ENCODE data around the gene ZBTB20. TPM values are rescaled to one million over a fixed set of nuclear protein-coding genes. Genes with fewer than 3 reads are reported as not detected.
"Not testable (repeated sequence)": the region's sequence is repeated elsewhere in the genome, so short reads cannot be mapped to it uniquely, and the experiment has no call there.

Gene ZBTB20
- total RNA-seq, 1 donor from 2014 or later, result 27.5 TPM

DNA sequence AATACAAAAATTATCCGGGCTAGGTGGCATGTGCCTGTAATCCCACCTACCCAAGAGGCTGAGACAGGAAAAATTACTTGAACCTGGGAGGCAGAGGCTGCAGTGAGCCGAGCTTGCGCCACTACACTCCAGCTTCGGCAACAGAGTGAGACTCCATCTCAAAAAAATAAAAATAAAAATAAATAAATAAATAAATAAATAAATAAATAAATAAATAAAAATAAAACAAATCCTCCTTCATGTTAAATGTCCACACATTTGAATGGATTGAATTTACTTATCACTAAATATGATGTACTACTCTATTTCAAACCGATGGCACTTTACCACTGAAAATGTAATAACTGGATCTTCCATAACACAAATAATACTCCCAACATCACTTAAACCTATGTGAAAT, 36.3 kb downstream of the ZBTB20 start:
- TF ChIP-seq, protein P1, sequence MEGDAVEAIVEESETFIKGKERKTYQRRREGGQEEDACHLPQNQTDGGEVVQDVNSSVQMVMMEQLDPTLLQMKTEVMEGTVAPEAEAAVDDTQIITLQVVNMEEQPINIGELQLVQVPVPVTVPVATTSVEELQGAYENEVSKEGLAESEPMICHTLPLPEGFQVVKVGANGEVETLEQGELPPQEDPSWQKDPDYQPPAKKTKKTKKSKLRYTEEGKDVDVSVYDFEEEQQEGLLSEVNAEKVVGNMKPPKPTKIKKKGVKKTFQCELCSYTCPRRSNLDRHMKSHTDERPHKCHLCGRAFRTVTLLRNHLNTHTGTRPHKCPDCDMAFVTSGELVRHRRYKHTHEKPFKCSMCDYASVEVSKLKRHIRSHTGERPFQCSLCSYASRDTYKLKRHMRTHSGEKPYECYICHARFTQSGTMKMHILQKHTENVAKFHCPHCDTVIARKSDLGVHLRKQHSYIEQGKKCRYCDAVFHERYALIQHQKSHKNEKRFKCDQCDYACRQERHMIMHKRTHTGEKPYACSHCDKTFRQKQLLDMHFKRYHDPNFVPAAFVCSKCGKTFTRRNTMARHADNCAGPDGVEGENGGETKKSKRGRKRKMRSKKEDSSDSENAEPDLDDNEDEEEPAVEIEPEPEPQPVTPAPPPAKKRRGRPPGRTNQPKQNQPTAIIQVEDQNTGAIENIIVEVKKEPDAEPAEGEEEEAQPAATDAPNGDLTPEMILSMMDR (IDR thresholded peaks at IDR 0.05; ENCODE audit: partially characterized antibody, unreplicated experiment), result no peak
- Mint-ChIP-seq H3K27ac (ENCODE audit: unreplicated experiment) (no peak overlapping the region), H3K4me3 (ENCODE audit: unreplicated experiment) (no peak overlapping the region)

DNA sequence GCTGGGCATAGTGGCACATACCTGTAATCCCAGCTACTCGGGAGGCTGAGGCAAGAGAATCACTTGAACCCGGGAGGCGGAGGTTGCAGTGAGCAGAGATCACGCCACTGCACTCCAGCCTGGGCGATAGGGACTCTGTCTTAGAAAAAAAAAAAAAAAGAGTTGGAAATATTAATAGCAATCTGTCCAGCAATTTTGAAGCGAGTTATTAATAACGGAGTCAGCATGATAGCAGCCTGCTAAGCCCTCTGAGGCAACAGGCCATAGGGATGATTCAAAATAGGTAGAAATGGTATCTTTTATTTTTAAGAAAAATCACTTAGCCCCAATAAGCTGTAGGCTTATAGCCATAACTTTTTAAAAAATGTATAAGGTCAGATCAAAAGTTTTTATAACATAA, 37.0 kb downstream of the ZBTB20 start:
- not testable (repeated sequence) for H3K4me1 Mint-ChIP-seq (ENCODE audit: low read depth, unreplicated experiment); H3K27ac Mint-ChIP-seq (ENCODE audit: unreplicated experiment); H3K9me3 Mint-ChIP-seq (ENCODE audit: unreplicated experiment); H3K27me3 Mint-ChIP-seq (ENCODE audit: unreplicated experiment); DNase-seq; H3K36me3 Mint-ChIP-seq (ENCODE audit: unreplicated experiment); H3K4me3 Mint-ChIP-seq (ENCODE audit: unreplicated experiment)

More for the DNA sequence above, 36.3 kb downstream of the ZBTB20 start:
- Mint-ChIP-seq H3K9me3 (ENCODE audit: unreplicated experiment) (no peaks in the 10 kb centered on the region), H3K36me3 (ENCODE audit: unreplicated experiment) (no peaks in the 10 kb centered on the region), H3K27me3 (ENCODE audit: unreplicated experiment) (no peaks in the 10 kb centered on the region), H3K4me1 (ENCODE audit: low read depth, unreplicated experiment) (no peaks in the 10 kb centered on the region)
- DNase-seq, result no peak

DNA sequence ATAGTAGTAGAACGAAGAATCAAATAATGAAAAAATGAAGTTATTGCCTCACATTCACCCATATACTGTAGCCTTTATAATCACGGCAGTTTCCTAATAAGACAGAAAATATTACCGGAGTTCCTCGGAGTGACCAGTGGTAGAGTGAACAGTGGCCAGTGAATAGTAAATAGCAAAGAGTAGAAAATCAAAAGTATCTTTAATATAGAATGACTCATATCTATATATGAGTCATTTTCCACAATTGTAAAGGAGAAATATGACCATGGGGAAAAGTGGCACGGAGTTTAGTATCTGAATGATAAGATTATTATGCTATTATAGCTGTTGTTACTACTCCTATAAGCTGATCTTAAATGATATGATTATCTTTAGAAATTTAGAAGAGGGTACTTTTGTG, 38.5 kb downstream of the ZBTB20 start:
- Mint-ChIP-seq H3K9me3 (ENCODE audit: unreplicated experiment) (no peaks in the 10 kb centered on the region), H3K4me1 (ENCODE audit: low read depth, unreplicated experiment) (no peaks in the 10 kb centered on the region), H3K27me3 (ENCODE audit: unreplicated experiment) (no peaks in the 10 kb centered on the region), H3K36me3 (ENCODE audit: unreplicated experiment) (peaks cover 8% of the 10 kb centered on the region), H3K4me3 (ENCODE audit: unreplicated experiment) (no peak overlapping the region), H3K27ac (ENCODE audit: unreplicated experiment) (no peak overlapping the region)
- DNase-seq, result no peak
- TF ChIP-seq, protein P1 (IDR thresholded peaks at IDR 0.05; ENCODE audit: partially characterized antibody, unreplicated experiment), result no peak

DNA sequence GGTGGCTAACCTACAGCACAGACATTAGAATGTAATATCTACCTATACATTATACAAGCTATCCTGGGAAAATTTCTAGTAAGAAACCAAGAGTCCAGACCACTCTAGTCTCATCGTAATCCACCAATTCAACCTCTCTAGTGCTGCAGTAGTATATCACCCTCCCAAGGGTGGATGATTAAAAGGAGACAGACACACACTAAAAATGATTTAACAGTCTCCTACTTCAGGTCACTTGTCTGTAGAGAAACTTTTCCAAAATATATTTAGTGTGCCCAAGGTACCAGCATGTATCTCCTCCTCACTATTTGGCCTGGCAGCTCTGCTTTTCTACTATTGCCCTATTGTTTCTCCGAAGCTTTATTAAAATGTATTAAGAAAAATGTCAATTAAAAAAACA, 45.0 kb downstream of the ZBTB20 start:
- no peak overlapping the region for H3K27ac Mint-ChIP-seq (ENCODE audit: unreplicated experiment)
- TF ChIP-seq, protein P1 (IDR thresholded peaks at IDR 0.05; ENCODE audit: partially characterized antibody, unreplicated experiment), result no peak
- no peak for DNase-seq
- no peaks in the 10 kb centered on the region for H3K9me3 Mint-ChIP-seq (ENCODE audit: unreplicated experiment)
- peaks cover 10% of the 10 kb centered on the region for H3K36me3 Mint-ChIP-seq (ENCODE audit: unreplicated experiment)
- no peaks in the 10 kb centered on the region for H3K27me3 Mint-ChIP-seq (ENCODE audit: unreplicated experiment)
- no peak overlapping the region for H3K4me3 Mint-ChIP-seq (ENCODE audit: unreplicated experiment)
- peaks cover 14% of the 10 kb centered on the region for H3K4me1 Mint-ChIP-seq (ENCODE audit: low read depth, unreplicated experiment)

DNA sequence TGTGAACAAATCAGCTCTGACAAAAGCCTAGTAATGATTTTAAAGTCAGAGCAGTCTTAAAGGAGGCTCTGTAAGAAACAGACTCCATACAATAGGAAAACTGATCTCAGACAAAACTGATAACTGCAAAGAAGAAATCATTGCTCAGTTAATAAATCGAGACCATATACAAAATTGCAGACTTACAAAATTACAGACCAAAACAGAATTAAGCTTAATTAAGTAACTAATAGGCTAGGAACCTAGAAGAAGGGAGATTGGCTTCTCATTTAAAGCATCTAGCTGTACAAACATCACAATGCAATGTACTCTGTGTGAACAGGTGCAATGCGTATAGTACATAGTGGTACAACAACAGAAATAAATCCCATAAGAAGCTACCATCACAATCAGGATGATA, 46.3 kb downstream of the ZBTB20 start:
- Mint-ChIP-seq H3K4me1 (ENCODE audit: low read depth, unreplicated experiment) (peaks cover 14% of the 10 kb centered on the region), H3K4me3 (ENCODE audit: unreplicated experiment) (no peak overlapping the region), H3K27ac (ENCODE audit: unreplicated experiment) (no peak overlapping the region), H3K9me3 (ENCODE audit: unreplicated experiment) (no peaks in the 10 kb centered on the region), H3K36me3 (ENCODE audit: unreplicated experiment) (peaks cover 10% of the 10 kb centered on the region), H3K27me3 (ENCODE audit: unreplicated experiment) (no peaks in the 10 kb centered on the region)
- no peak for DNase-seq
- TF ChIP-seq, protein P1 (IDR thresholded peaks at IDR 0.05; ENCODE audit: partially characterized antibody, unreplicated experiment), result no peak
